ENCODE data around the gene TNFSF4.

Gene TNFSF4

GRCh38 chr1:173139706-173140105 lies 67.4 kb downstream of the TNFSF4 start:
- Histone ChIP-seq H3K36me3 (no peaks in the 10 kb centered on the region), H3K27me3 (ENCODE audit: insufficient read depth, low read depth, severe bottlenecking) (peaks cover 31% of the 10 kb centered on the region), H3K27ac (no peak overlapping the region), H3K9me3 (ENCODE audit: severe bottlenecking) (no peaks in the 10 kb centered on the region), H3K4me3 (ENCODE audit: low read depth, low read length) (no peak overlapping the region)
- TF ChIP-seq CTCF (IDR thresholded peaks at IDR 0.05; ENCODE audit: low read depth, low read length) = no peak
- DNase-seq = no peak

GRCh38 chr1:173137107-173137706 lies 69.9 kb downstream of the TNFSF4 start:
- no peak overlapping the region for H3K27ac ChIP-seq
- no peak for DNase-seq
- H3K9me3 ChIP-seq (ENCODE audit: severe bottlenecking) = no peaks in the 10 kb centered on the region
- H3K36me3 ChIP-seq = no peaks in the 10 kb centered on the region
- peaks cover 32% of the 10 kb centered on the region for H3K27me3 ChIP-seq (ENCODE audit: insufficient read depth, low read depth, severe bottlenecking)
- no peak for TF ChIP-seq CTCF (IDR thresholded peaks at IDR 0.05; ENCODE audit: low read depth, low read length)
- H3K4me3 ChIP-seq (ENCODE audit: low read depth, low read length) = no peak overlapping the region

- peaks cover 6% of the 10 kb centered on the region for H3K9me3 ChIP-seq (ENCODE audit: severe bottlenecking)
- no peak overlapping the region for H3K27ac ChIP-seq
- H3K36me3 ChIP-seq = no peaks in the 10 kb centered on the region
- no peak overlapping the region for H3K4me3 ChIP-seq (ENCODE audit: low read depth, low read length)
- no peak for TF ChIP-seq CTCF (IDR thresholded peaks at IDR 0.05; ENCODE audit: low read depth, low read length)
- peaks cover 19% of the 10 kb centered on the region for H3K27me3 ChIP-seq (ENCODE audit: insufficient read depth, low read depth, severe bottlenecking)
- DNase-seq = no peak
Measured at GRCh38 chr1:173134800-173135199, 72.3 kb downstream of the TNFSF4 start.

- Histone ChIP-seq H3K27me3 (ENCODE audit: insufficient read depth, low read depth, severe bottlenecking) (peaks cover 17% of the 10 kb centered on the region), H3K27ac (no peak overlapping the region), H3K9me3 (ENCODE audit: severe bottlenecking) (peaks cover 6% of the 10 kb centered on the region), H3K36me3 (no peaks in the 10 kb centered on the region), H3K4me3 (ENCODE audit: low read depth, low read length) (no peak overlapping the region)
- no peak for TF ChIP-seq CTCF (IDR thresholded peaks at IDR 0.05; ENCODE audit: low read depth, low read length)
- no peak for DNase-seq
Measured at GRCh38 chr1:173134029-173134428, 73.1 kb downstream of the TNFSF4 start.

Measured in WERI-Rb-1 (cell line).